Naive thymus-derived CD4-positive, alpha-beta T cell (primary cell): ENCODE measurements around the gene PCDH1. TPM values are rescaled to one million over a fixed set of nuclear protein-coding genes. Genes with fewer than 3 reads are reported as not detected.

Experiments
- polyA plus RNA-seq, 2 donors: library from polyadenylated mRNA; unstranded; fragments of 300-500 nt; fragmentation: Illumina TruSeq; gene quantifications; one replicate each; pipeline ENCODE4 v1.2.3, GENCODE V29; 2021
- total RNA-seq, 6 experiments: library from RNA in 5 of 6; stranded (reverse) in 5 of 6; gene quantifications; 1 replicate in 5 of 6; 2 replicates in 1 of 6; pipeline ENCODE4 v1.2.3 and lab custom pipeline; 2021 to 2026

The PCDH1 gene
- total and polyA plus RNA-seq, 7 experiments from 2014 or later: 0.05 to 3.2 (median 0.53) TPM; not detected in 4

Other genes starting within 250 kb of the PCDH1 start
- gene HDAC3, start 241.6 kb downstream of the PCDH1 start, total RNA-seq: 10 to 100 TPM; 70.0 to 92.8 (median 79.0) TPM
- gene HDAC3, start 241.6 kb downstream of the PCDH1 start, polyA plus RNA-seq: 100 to 1,000 TPM; 100 to 102 TPM
- 10 to 100 TPM; 14.3 to 21.7 (median 17.5) TPM for gene RELL2, start 241.4 kb downstream of the PCDH1 start, total RNA-seq
- gene RELL2, start 241.4 kb downstream of the PCDH1 start, polyA plus RNA-seq: 1 to 10 TPM; 1.8 to 3.4 TPM
- 10 to 100 TPM; 69.6 to 96.1 (median 92.3) TPM for gene FCHSD1, start 227.0 kb downstream of the PCDH1 start, total RNA-seq
- gene FCHSD1, start 227.0 kb downstream of the PCDH1 start, polyA plus RNA-seq: 1 to 10 TPM; 4.9 to 7.7 TPM
- gene ARAP3, start 196.2 kb downstream of the PCDH1 start, total RNA-seq: 10 to 100 TPM in 2 of 5 experiments, 1 to 10 TPM in 3; 1.0 to 15.3 (median 9.8) TPM
- gene ARAP3, start 196.2 kb downstream of the PCDH1 start, polyA plus RNA-seq: not detected
- 100 to 1,000 TPM in 1 of 5 experiments, 10 to 100 TPM in 4; 77.3 to 101 (median 88.2) TPM for gene DELE1, start 45.5 kb upstream of the PCDH1 start, total RNA-seq
- gene DELE1, start 45.5 kb upstream of the PCDH1 start, polyA plus RNA-seq: 10 to 100 TPM; 26.4 to 29.9 TPM
- gene PCDH12, start 79.8 kb upstream of the PCDH1 start, total RNA-seq: 1 to 10 TPM in 1 of 5 experiments, under 1 TPM in 1, not detected in 3; 0.78 to 1.5 TPM
- under 1 TPM; 0.11 to 0.29 TPM for gene PCDH12, start 79.8 kb upstream of the PCDH1 start, polyA plus RNA-seq
- gene RNF14, start 90.7 kb upstream of the PCDH1 start, total RNA-seq: 10 to 100 TPM; 14.7 to 32.0 (median 24.8) TPM
- 10 to 100 TPM; 33.0 to 40.2 TPM for gene RNF14, start 90.7 kb upstream of the PCDH1 start, polyA plus RNA-seq
- 10 to 100 TPM; 13.3 to 60.4 (median 26.4) TPM for gene GNPDA1, start 134.6 kb upstream of the PCDH1 start, total RNA-seq
- gene GNPDA1, start 134.6 kb upstream of the PCDH1 start, polyA plus RNA-seq: 10 to 100 TPM; 37.9 to 47.7 TPM
- 100 to 1,000 TPM in 2 of 5 experiments, 10 to 100 TPM in 3; 53.0 to 136 (median 95.5) TPM for gene NDFIP1, start 230.4 kb upstream of the PCDH1 start, total RNA-seq
- gene NDFIP1, start 230.4 kb upstream of the PCDH1 start, polyA plus RNA-seq: 100 to 1,000 TPM in 1 of 2 donors, 10 to 100 TPM in 1; 99.3 to 101 TPM